Mesodermal cell (in vitro differentiated cells): Measurements from ENCODE around the gene PRRG3.

ENCODE experiments used
- H3K27ac ChIP-seq: 2 replicates; pipeline ENCODE4 v1.7.0; 2013; ENCODE audit warnings: mild to moderate bottlenecking, low read depth, low read length, moderate library complexity; ENCODE audit not compliant: severe bottlenecking
- H3K36me3 ChIP-seq: 2 replicates; pipeline ENCODE4 v1.7.1; 2013; ENCODE audit warnings: mild to moderate bottlenecking, low read length, moderate library complexity; ENCODE audit not compliant: control insufficient read depth, insufficient read depth
- H3K4me1 ChIP-seq: one replicate; pipeline ENCODE4 v1.7.1; 2013; ENCODE audit warnings: mild to moderate bottlenecking, low read length; ENCODE audit not compliant: insufficient read depth, control insufficient read depth, poor library complexity, severe bottlenecking
- H3K4me3 ChIP-seq: 2 replicates; pipeline ENCODE4 v1.7.0; 2013; ENCODE audit warnings: low read length, control low read depth, mild to moderate bottlenecking; ENCODE audit not compliant: insufficient read depth, poor library complexity, severe bottlenecking; ENCODE audit errors: extremely low read depth
- H3K9me3 ChIP-seq: 2 replicates; pipeline ENCODE4 v1.7.1; 2013; ENCODE audit warnings: mild to moderate bottlenecking, low read length, moderate library complexity; ENCODE audit not compliant: control insufficient read depth
- WGBS, 2 experiments: methylation state at CpG; one replicate each; pipeline ENCODE4 v1.1.5; 2013; ENCODE audit warnings: missing lambda C conversion rate in 2 of 2; ENCODE audit not compliant: insufficient coverage in 2 of 2; 5-methylcytosine and 5-hydroxymethylcytosine counted together

PRRG3 gene

GRCh38 chrX:151724563-151725337 is 29.5 kb downstream of the PRRG3 start:
- H3K27ac ChIP-seq, result no peak overlapping the region
- no peak overlapping the region for H3K4me3 ChIP-seq
- no peaks in the 10 kb centered on the region for H3K9me3 ChIP-seq
- no peaks in the 10 kb centered on the region for H3K36me3 ChIP-seq
- 70 to 81% methylated on average over 2 to 3 of the region's 7 CpGs for WGBS, 2 experiments
- H3K4me1 ChIP-seq, result peaks cover 3% of the 10 kb centered on the region

GRCh38 chrX:151725338-151725614 is 30.0 kb downstream of the PRRG3 start:
- peaks cover 3% of the 10 kb centered on the region for H3K4me1 ChIP-seq
- no peaks in the 10 kb centered on the region for H3K36me3 ChIP-seq
- WGBS, 2 experiments, result 80% methylated on average over 1 of the region's 1 CpG; no CpG with 5 or more reads in 1 of the 2 experiments
- no peaks in the 10 kb centered on the region for H3K9me3 ChIP-seq
- no peak overlapping the region for H3K4me3 ChIP-seq
- H3K27ac ChIP-seq, result no peak overlapping the region

GRCh38 chrX:151726751-151727150 is 31.5 kb downstream of the PRRG3 start:
- WGBS, 2 experiments, result 60 to 71% methylated on average over 1 of the region's 5 CpGs
- Histone ChIP-seq H3K4me3 (no peak overlapping the region), H3K4me1 (peaks cover 3% of the 10 kb centered on the region), H3K27ac (no peak overlapping the region), H3K9me3 (no peaks in the 10 kb centered on the region), H3K36me3 (no peaks in the 10 kb centered on the region)

GRCh38 chrX:151727346-151727745 is 32.1 kb downstream of the PRRG3 start:
- H3K9me3 ChIP-seq, result no peaks in the 10 kb centered on the region
- peaks cover 3% of the 10 kb centered on the region for H3K4me1 ChIP-seq
- 90% methylated on average over 2 of the region's 4 CpGs; no CpG with 5 or more reads in 1 of the 2 experiments for WGBS, 2 experiments
- no peak overlapping the region for H3K27ac ChIP-seq
- H3K36me3 ChIP-seq, result no peaks in the 10 kb centered on the region
- H3K4me3 ChIP-seq, result no peak overlapping the region

GRCh38 chrX:151729056-151729725 is 33.9 kb downstream of the PRRG3 start:
- no peak overlapping the region for H3K4me3 ChIP-seq
- no peak overlapping the region for H3K27ac ChIP-seq
- 100% methylated on average over 1 of the region's 4 CpGs for WGBS, 2 experiments
- no peaks in the 10 kb centered on the region for H3K36me3 ChIP-seq
- H3K9me3 ChIP-seq, result no peaks in the 10 kb centered on the region
- no peaks in the 10 kb centered on the region for H3K4me1 ChIP-seq

- no peaks in the 10 kb centered on the region for H3K9me3 ChIP-seq
- no peak within 1 kb of the TSS for H3K27ac ChIP-seq
- 77 to 82% methylated on average over 2 to 3 of the region's 4 CpGs for WGBS, 2 experiments
- no peak within 1 kb of the TSS for H3K4me3 ChIP-seq
- no peaks in the 10 kb centered on the region for H3K36me3 ChIP-seq
- no peaks in the 10 kb centered on the region for H3K4me1 ChIP-seq
Observed at GRCh38 chrX:151734446-151734845, 39.2 kb downstream of the PRRG3 start, which contains the start of gene CNGA2. Gene CNGA2, plus strand, starts transcription at chrX:151734746. Its CDS starts 3,738 bp downstream, at chrX:151738484.

GRCh38 chrX:151735219-151735618 is 40.0 kb downstream of the PRRG3 start:
- Histone ChIP-seq H3K27ac (no peak overlapping the region), H3K4me3 (no peak overlapping the region), H3K4me1 (no peaks in the 10 kb centered on the region), H3K36me3 (no peaks in the 10 kb centered on the region), H3K9me3 (no peaks in the 10 kb centered on the region)
- WGBS, 2 experiments, result no CpG with 5 or more reads among the region's 2 CpGs

- Histone ChIP-seq H3K4me3 (no peak overlapping the region), H3K36me3 (no peaks in the 10 kb centered on the region), H3K4me1 (no peaks in the 10 kb centered on the region), H3K27ac (no peak overlapping the region), H3K9me3 (no peaks in the 10 kb centered on the region)
- WGBS, 2 experiments, result 86% methylated on average over 3 of the region's 6 CpGs; no CpG with 5 or more reads in 1 of the 2 experiments
Observed at GRCh38 chrX:151736685-151737084, 41.4 kb downstream of the PRRG3 start.

GRCh38 chrX:151737494-151737893 is 42.2 kb downstream of the PRRG3 start:
- Histone ChIP-seq H3K4me1 (no peaks in the 10 kb centered on the region), H3K36me3 (no peaks in the 10 kb centered on the region), H3K4me3 (no peak overlapping the region), H3K9me3 (no peaks in the 10 kb centered on the region), H3K27ac (no peak overlapping the region)
- 50 to 80% methylated on average over 1 to 2 of the region's 5 CpGs for WGBS, 2 experiments

- H3K4me3 ChIP-seq, result no peak overlapping the region
- WGBS, 2 experiments, result 92% methylated on average over 5 of the region's 7 CpGs; no CpG with 5 or more reads in 1 of the 2 experiments
- no peaks in the 10 kb centered on the region for H3K9me3 ChIP-seq
- no peaks in the 10 kb centered on the region for H3K36me3 ChIP-seq
- no peaks in the 10 kb centered on the region for H3K4me1 ChIP-seq
- no peak overlapping the region for H3K27ac ChIP-seq
Observed at GRCh38 chrX:151738751-151739150, 43.5 kb downstream of the PRRG3 start.

- Histone ChIP-seq H3K4me3 (no peak overlapping the region), H3K27ac (no peak overlapping the region), H3K9me3 (no peaks in the 10 kb centered on the region), H3K36me3 (no peaks in the 10 kb centered on the region), H3K4me1 (no peaks in the 10 kb centered on the region)
- WGBS, 2 experiments, result 79 to 80% methylated on average over 1 to 2 of the region's 4 CpGs
Observed at GRCh38 chrX:151741606-151742005, 46.3 kb downstream of the PRRG3 start.
